Measurements from ENCODE around the gene PLLP.
A peak's percentile ranks its signal among the peaks of the same experiment; 100 is the strongest.

The PLLP gene

GRCh38 chr16:57252148-57252721 lies 32.2 kb downstream of the PLLP start:
- no peak for DNase-seq

DNA sequence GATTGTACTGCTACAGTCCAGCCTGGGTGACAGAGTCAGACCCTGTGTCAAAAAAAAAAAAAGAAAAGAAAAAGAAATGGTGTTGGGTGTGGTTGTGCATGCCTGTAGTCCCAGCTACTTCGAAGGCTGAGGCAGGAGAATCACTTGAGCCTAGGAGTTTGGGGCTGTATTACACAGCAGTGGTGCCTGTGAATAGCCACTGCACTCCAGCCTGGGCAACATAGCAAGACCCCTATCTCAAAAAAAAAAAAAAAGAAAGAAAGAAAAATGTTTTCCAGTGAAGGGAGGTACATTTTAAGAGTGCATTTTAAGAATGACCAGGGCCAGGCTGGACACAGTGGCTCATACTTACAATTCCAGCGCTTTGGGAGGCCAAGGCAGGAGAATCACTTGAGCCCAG lies 33.1 kb downstream of the PLLP start:
- no peak for DNase-seq

- DNase-seq, result no peak
Measured at GRCh38 chr16:57245472-57246113, 38.9 kb downstream of the PLLP start.

DNA sequence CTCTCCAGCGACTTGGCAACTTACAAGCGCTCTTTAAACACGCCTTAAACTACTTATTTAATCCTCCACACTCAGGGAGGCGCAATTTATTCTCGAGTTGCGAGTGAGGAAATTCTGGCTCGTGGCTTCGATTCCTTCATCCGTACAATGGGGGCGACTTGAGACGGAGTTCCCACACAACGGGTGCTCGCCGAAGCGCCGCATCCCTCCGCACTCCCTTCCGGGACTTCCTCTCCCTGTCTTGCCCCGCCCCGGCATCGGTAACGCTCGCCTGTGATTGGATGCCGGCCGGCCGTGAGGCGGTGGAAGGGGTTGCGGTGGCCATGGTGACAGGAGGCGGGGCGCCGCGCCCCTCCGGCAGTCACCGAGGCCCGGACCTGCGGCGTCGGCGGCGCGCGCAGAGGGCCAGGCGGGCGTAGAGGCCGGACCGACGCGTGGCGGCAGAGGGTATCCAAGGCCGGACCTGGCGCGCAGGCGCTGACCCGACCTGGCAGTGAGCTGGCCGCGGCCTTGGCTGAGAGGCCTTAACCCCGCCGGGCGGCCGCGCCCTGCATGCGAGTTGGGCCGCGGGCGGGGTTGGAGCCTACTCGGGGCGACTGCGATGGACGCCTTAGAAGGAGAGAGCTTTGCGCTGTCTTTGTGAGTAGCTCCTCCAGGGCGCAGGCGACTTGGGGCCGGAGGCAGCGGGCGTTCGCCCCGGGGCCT lies 39.6 kb downstream of the PLLP start, which contains the start of gene ARL2BP:
Gene ARL2BP (plus strand): TSS at position 493 of the 705 bp plus-strand sequence. CDS start 109 bp downstream, at position 602.
- peak; percentile 96 for DNase-seq

- DNase-seq, result no peak
Measured at GRCh38 chr16:57244463-57244766, 40.1 kb downstream of the PLLP start.

DNA sequence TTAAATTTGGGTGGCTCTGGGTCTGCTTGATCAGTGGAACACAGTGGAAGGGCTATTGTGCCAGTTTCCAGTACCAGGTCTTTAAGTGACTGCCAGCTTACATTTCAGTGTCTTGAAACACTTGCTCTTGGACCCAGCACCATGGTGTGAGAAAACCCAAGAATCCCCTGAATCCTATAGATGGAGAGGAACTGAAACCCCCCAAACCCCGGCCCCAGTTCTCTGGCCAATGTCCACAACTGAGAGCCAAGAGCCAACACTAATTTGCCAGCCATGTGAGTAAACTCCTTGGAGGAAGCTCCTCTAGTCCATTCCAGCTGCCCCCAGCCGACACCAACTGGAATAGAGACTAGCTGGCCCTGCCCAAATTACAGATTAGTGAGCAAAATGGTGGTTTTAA lies 41.8 kb downstream of the PLLP start:
- DNase-seq, result no peak

- DNase-seq, result no peak
Measured at GRCh38 chr16:57240851-57241250, 43.6 kb downstream of the PLLP start.

- DNase-seq, result no peak
Measured at GRCh38 chr16:57239107-57239506, 45.4 kb downstream of the PLLP start.

GRCh38 chr16:57238682-57239081 lies 45.8 kb downstream of the PLLP start:
- no peak for DNase-seq

GRCh38 chr16:57236022-57236350 lies 48.5 kb downstream of the PLLP start:
- DNase-seq, result no peak

GRCh38 chr16:57235128-57236021 lies 49.1 kb downstream of the PLLP start:
- DNase-seq, result no peak

- no peak for DNase-seq
Measured at GRCh38 chr16:57234707-57235092, 49.8 kb downstream of the PLLP start.

- DNase-seq, result no peak
Measured at GRCh38 chr16:57233944-57234706, 50.3 kb downstream of the PLLP start.

- no peak for DNase-seq
Measured at GRCh38 chr16:57231821-57232350, 52.6 kb downstream of the PLLP start.

GRCh38 chr16:57229079-57229478 lies 55.4 kb downstream of the PLLP start:
- no peak for DNase-seq

GRCh38 chr16:57226701-57227621 lies 57.5 kb downstream of the PLLP start:
- no peak for DNase-seq

DNA sequence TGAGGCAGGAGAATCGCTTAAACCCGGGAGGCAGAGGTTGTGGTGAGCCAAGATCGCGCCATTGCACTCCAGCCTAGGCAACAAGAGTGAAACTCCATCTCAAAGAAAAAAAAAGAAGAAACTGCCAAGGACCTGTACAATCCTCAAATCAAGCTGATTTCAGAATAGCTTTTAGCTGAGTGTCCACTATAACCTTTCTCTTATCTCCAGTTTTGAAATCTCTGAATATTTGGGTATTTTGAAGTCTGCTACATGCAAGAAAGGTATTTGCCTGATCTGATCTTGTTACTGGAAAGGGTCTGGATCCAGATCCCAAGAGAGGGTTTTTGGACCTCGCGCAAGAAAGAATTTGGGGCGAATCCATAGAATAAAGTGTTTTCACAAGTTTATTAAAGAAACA lies 58.5 kb downstream of the PLLP start:
- no peak for DNase-seq

DNA sequence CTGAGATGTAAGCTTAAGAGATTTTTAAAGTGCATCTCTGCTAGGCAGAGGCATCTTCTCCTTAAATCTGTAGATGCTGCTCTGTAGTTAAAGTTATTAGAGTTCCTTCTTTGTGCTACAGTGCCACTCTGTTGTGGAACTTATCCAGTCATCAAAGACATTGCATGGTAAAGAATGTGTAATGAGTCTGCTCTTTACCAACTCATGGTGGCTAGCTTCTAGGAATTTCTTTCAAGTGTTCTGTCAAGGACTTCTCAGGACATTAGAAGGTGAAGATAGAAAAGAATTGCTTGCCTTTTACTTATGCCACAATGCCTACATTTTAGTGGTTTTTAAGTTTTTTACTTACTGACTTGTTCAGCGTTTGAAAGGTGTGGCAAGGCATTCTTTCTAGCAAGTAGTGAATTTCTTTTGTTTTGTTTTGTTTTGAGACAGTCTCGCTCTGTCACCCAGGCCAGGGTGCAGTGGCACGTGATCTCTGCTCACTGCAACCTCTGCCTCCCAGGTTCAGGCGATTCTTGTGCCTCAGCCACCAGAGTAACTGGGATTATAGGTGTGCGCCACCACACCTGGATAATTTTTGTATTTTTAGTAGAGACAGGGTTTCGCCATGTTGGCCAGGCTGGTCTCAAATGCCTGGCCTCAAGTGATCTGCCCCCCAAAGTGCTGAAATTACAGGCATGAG lies 59.7 kb downstream of the PLLP start:
- no peak for DNase-seq

- DNase-seq, result no peak
Measured at GRCh38 chr16:57223057-57223456, 61.4 kb downstream of the PLLP start.

- no peak for DNase-seq
Measured at GRCh38 chr16:57216968-57217367, 67.5 kb downstream of the PLLP start.

- no peak for DNase-seq
Measured at GRCh38 chr16:57213462-57213861, 71.0 kb downstream of the PLLP start.

Data from central memory CD4-positive, alpha-beta T cell (primary cell).